B cell (primary cell): ENCODE data around the gene KCNG3. TPM values are rescaled to one million over a fixed set of nuclear protein-coding genes. Genes with fewer than 3 reads are reported as not detected.

Experiments
- ATAC-seq: fragments of 200-7000 bp; cut with Tn5 transposase; one replicate; pipeline ENCODE4 v1.10.0; 2021; ENCODE audit warnings: low read depth, mild to moderate bottlenecking, moderate number of reproducible peaks, moderate library complexity
- CTCF ChIA-PET: fragments of 350-600 bp; sonication (Branson Sonifier 250); formaldehyde crosslinking; loops from one replicate; lab custom pipeline; 2021; ENCODE audit warnings: antibody characterized with exemption, inconsistent platforms; lab: Charles Lee
- POLR2A ChIA-PET: fragments of 350-600 bp; sonication (Branson Sonifier 250); formaldehyde crosslinking; loops from one replicate; lab custom pipeline; 2021; ENCODE audit warnings: antibody characterized with exemption; lab: Charles Lee
- DNase-seq: peaks from one replicate; pipeline ENCODE4 v3.0.0; 2013
- H2AFZ ChIP-seq: 2 replicates; pipeline ENCODE4 v1.6.1; 2012; ENCODE audit warnings: mild to moderate bottlenecking, low read depth, low read length; ENCODE audit not compliant: insufficient read depth, poor library complexity, severe bottlenecking
- H3K27ac ChIP-seq, 2 donors: 1 replicate in 1 of 2; 2 replicates in 1 of 2; pipeline ENCODE4 v1.5.1; 2012 to 2013; ENCODE audit warnings: low read length in 2 of 2, mild to moderate bottlenecking in 2 of 2, moderate library complexity in 1 of 2
- H3K27me3 ChIP-seq, 4 experiments: fragments of 200-600 bp in 1 of 4; sonication (generic) in 1 of 4; replicated peaks in 1 of 4; 1 replicate in 2 of 4; 2 replicates in 2 of 4; pipeline versions ENCODE4 v1.6.1 to v1.7.0; 2013 to 2016; ENCODE audit warnings: low read length in 3 of 4, mild to moderate bottlenecking in 2 of 4, mixed read lengths in 1 of 4, moderate library complexity in 1 of 4; ENCODE audit not compliant: insufficient read depth in 4 of 4, control insufficient read depth in 3 of 4; ENCODE audit errors: control extremely low read depth in 1 of 4
- H3K36me3 ChIP-seq, 2 experiments: replicated peaks in 1 of 2; 1 replicate in 1 of 2; 2 replicates in 1 of 2; pipeline versions ENCODE4 v1.6.1 to v1.7.1; 2013; ENCODE audit warnings: low read length in 1 of 2; ENCODE audit not compliant: insufficient read depth in 2 of 2, control insufficient read depth in 1 of 2; ENCODE audit errors: control extremely low read depth in 1 of 2, extremely low read depth in 1 of 2
- H3K4me1 ChIP-seq, 2 donors: fragments of 200-600 bp in 1 of 2; sonication (generic) in 1 of 2; 1 replicate in 1 of 2; 2 replicates in 1 of 2; pipeline versions ENCODE4 v1.5.1 to v1.6.1; 2013 to 2017; ENCODE audit warnings: low read length in 2 of 2; ENCODE audit not compliant: control insufficient read depth in 2 of 2, insufficient read depth in 2 of 2
- H3K4me2 ChIP-seq: replicated peaks from 2 replicates; pipeline ENCODE3; 2012; ENCODE audit warnings: mild to moderate bottlenecking, low read depth, low read length; ENCODE audit not compliant: poor library complexity, severe bottlenecking
- H3K4me3 ChIP-seq, 5 experiments: fragments of 200-600 bp in 1 of 5; sonication (generic) in 1 of 5; 1 replicate in 3 of 5; 2 replicates in 2 of 5; pipeline versions ENCODE4 v1.5.1 to v1.7.0; 2011 to 2016; ENCODE audit warnings: low read length in 4 of 5, mild to moderate bottlenecking in 4 of 5, low read depth in 2 of 5, control low read depth in 1 of 5, moderate library complexity in 1 of 5; ENCODE audit not compliant: insufficient read depth in 1 of 5; ENCODE audit errors: control extremely low read depth in 1 of 5, extremely low read depth in 1 of 5
- H3K79me2 ChIP-seq: fragments of 200-600 bp; sonication (generic); one replicate; pipeline ENCODE4 v1.6.0; 2016; ENCODE audit warnings: low read length; ENCODE audit not compliant: control insufficient read depth, insufficient read depth
- H3K9ac ChIP-seq: fragments of 200-600 bp; sonication (generic); 2 replicates; pipeline ENCODE4 v1.6.1; 2017; ENCODE audit warnings: mild to moderate bottlenecking, low read length, moderate library complexity
- H3K9me3 ChIP-seq, 3 donors: one replicate each; pipeline versions ENCODE4 v1.6.1 to v1.7.1; 2013; ENCODE audit warnings: low read length in 2 of 3; ENCODE audit not compliant: control insufficient read depth in 2 of 3, insufficient read depth in 1 of 3; ENCODE audit errors: control extremely low read depth in 1 of 3
- H4K20me1 ChIP-seq: 2 replicates; pipeline ENCODE4 v1.6.0; 2012; ENCODE audit warnings: mild to moderate bottlenecking, low read length; ENCODE audit not compliant: insufficient read depth, control insufficient read depth, poor library complexity, severe bottlenecking
- H3K27ac Mint-ChIP-seq: one replicate; pipeline ENCODE4 v1.8.0; 2021; ENCODE audit warnings: mixed read lengths
- H3K27me3 Mint-ChIP-seq: one replicate; pipeline ENCODE4 v1.8.0; 2021; ENCODE audit warnings: mixed read lengths
- H3K4me1 Mint-ChIP-seq: one replicate; pipeline ENCODE4 v1.8.0; 2021; ENCODE audit warnings: mixed read lengths
- H3K4me3 Mint-ChIP-seq: one replicate; pipeline ENCODE4 v1.8.0; 2021; ENCODE audit warnings: mixed read lengths
- H3K9me3 Mint-ChIP-seq: one replicate; pipeline ENCODE4 v1.8.0; 2022; ENCODE audit warnings: mixed read lengths; ENCODE audit not compliant: insufficient read depth
- EZH2 ChIP-seq: IDR thresholded peaks from 2 replicates; pipeline ENCODE4 v1.6.1; 2012; ENCODE audit warnings: borderline replicate concordance, low read depth, mild to moderate bottlenecking, moderate library complexity, low read length; ENCODE audit not compliant: insufficient read depth, poor library complexity, severe bottlenecking
- WGBS: methylation state at CpG from one replicate; pipeline ENCODE4 v1.1.5; 2013; ENCODE audit warnings: missing lambda C conversion rate; ENCODE audit not compliant: insufficient coverage; 5-methylcytosine and 5-hydroxymethylcytosine counted together
- intact Hi-C: fragments of 100-400 bp; cut with micrococcal nuclease; formaldehyde crosslinking; loops from one replicate; pipeline ENCODE4 v1.10.0; 2022
- polyA plus RNA-seq: library from polyadenylated mRNA; depleted of rRNA; stranded (reverse); fragments of >200 nt; gene quantifications from 2 replicates; pipeline ENCODE4 v1.2.3, GENCODE V29; 2012
- total RNA-seq, 2 donors: library from RNA; stranded (reverse); fragments of 120-200 nt in 1 of 2; gene quantifications; 1 replicate in 1 of 2; 2 replicates in 1 of 2; pipeline versions ENCODE4 v1.2.3 to v1.2.4, GENCODE V29; 2013 to 2022
- TF ChIP-seq, protein P1 (sequence below): fragments of 200-600 bp; IDR thresholded peaks from one replicate; pipeline ENCODE4 v1.8.0; 2022; ENCODE audit warnings: antibody characterized with exemption, mild to moderate bottlenecking

KCNG3 gene
- total and polyA plus RNA-seq, 2 donors (not counting 1 experiment from before 2014, with no cell fraction given) = not detected

GRCh38 chr2:42532397-42532796, 38.6 kb upstream of the KCNG3 start:
- ATAC-seq (no peak), DNase-seq (no peak)
- Histone ChIP-seq H3K4me1 (no peaks in the 10 kb centered on the region), H3K9me3 (no peaks in the 10 kb centered on the region), H3K27ac (no peak overlapping the region), H3K4me3 (no peak overlapping the region), H3K9ac (no peak overlapping the region), H4K20me1 (no peaks in the 10 kb centered on the region), H3K27me3 (no peaks in the 10 kb centered on the region), H3K36me3 (no peaks in the 10 kb centered on the region), H3K4me2 (no peak overlapping the region), H3K79me2 (no peaks in the 10 kb centered on the region), H2AFZ (no peak overlapping the region)
- WGBS = no CpG with 5 or more reads among the region's 4 CpGs
- CTCF ChIA-PET = no interaction called here
- POLR2A ChIA-PET = no interaction called here
- no peaks in the 10 kb centered on the region for H3K9me3 Mint-ChIP-seq
- H3K27me3 Mint-ChIP-seq = no peaks in the 10 kb centered on the region
- intact Hi-C loops = no loop called here
- H3K4me1 Mint-ChIP-seq = no peaks in the 10 kb centered on the region
- H3K27ac Mint-ChIP-seq = no peak overlapping the region
- TF ChIP-seq EZH2 = no peak
- TF ChIP-seq, protein P1, sequence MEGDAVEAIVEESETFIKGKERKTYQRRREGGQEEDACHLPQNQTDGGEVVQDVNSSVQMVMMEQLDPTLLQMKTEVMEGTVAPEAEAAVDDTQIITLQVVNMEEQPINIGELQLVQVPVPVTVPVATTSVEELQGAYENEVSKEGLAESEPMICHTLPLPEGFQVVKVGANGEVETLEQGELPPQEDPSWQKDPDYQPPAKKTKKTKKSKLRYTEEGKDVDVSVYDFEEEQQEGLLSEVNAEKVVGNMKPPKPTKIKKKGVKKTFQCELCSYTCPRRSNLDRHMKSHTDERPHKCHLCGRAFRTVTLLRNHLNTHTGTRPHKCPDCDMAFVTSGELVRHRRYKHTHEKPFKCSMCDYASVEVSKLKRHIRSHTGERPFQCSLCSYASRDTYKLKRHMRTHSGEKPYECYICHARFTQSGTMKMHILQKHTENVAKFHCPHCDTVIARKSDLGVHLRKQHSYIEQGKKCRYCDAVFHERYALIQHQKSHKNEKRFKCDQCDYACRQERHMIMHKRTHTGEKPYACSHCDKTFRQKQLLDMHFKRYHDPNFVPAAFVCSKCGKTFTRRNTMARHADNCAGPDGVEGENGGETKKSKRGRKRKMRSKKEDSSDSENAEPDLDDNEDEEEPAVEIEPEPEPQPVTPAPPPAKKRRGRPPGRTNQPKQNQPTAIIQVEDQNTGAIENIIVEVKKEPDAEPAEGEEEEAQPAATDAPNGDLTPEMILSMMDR = no peak
- H3K4me3 Mint-ChIP-seq = no peak overlapping the region

DNA sequence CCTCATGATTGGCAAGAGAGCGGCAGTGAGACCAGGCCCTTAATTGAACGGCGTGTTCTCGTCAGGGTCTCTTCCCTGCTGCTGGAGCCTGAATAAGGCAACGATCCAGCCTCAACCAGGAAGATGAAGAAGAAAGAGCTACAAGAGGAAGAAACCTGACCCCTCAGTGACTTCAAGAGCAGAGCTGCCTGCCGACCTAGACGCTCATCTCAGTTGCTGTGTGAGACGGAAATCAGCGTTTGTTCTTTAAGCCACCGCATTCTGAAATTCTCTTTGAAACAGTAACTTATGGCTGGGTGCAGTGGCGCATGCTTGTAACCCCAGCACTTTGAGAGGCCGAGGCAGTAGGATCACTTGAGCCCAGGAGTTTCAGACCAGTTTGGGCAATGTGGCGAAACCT, 29.6 kb upstream of the KCNG3 start:
- Histone ChIP-seq H3K9ac (no peak overlapping the region), H4K20me1 (no peaks in the 10 kb centered on the region), H3K27me3 (no peaks in the 10 kb centered on the region), H3K9me3 (peaks cover 0 to 4% (median 0%) of the 10 kb centered on the region in 3 donors), H3K4me2 (no peak overlapping the region), H3K4me3 (no peak overlapping the region), H3K27ac (no peak overlapping the region), H3K36me3 (no peaks in the 10 kb centered on the region), H2AFZ (no peak overlapping the region), H3K4me1 (no peaks in the 10 kb centered on the region), H3K79me2 (no peaks in the 10 kb centered on the region)
- ATAC-seq = no peak
- TF ChIP-seq, protein P1 = no peak
- no peak for TF ChIP-seq EZH2
- no peaks in the 10 kb centered on the region for H3K4me1 Mint-ChIP-seq
- H3K27me3 Mint-ChIP-seq = no peaks in the 10 kb centered on the region
- DNase-seq = no peak
- CTCF ChIA-PET = interaction anchor here (1.6 kb wide), 1 partner anchor 9 kb away, joined by 3 read pairs; no protein-coding TSS in a partner anchor
- H3K27ac Mint-ChIP-seq = no peak overlapping the region
- WGBS = 81% methylated on average over 12 of the region's 13 CpGs
- no peak overlapping the region for H3K4me3 Mint-ChIP-seq
- POLR2A ChIA-PET = no interaction called here
- H3K9me3 Mint-ChIP-seq = no peaks in the 10 kb centered on the region
- intact Hi-C loops = no loop called here
